ENCODE measurements around the gene HIRA.

HIRA gene

GRCh38 chr22:19410941-19411689 lies 20.4 kb downstream of the HIRA start:
- DNase-seq, result no peak

- DNase-seq, result no peak
Measured at GRCh38 chr22:19407649-19408606, 23.6 kb downstream of the HIRA start.

GRCh38 chr22:19406846-19407245 lies 24.7 kb downstream of the HIRA start:
- DNase-seq, result no peak

GRCh38 chr22:19406281-19406811 lies 25.2 kb downstream of the HIRA start:
- DNase-seq, result no peak

- no peak for DNase-seq
Measured at GRCh38 chr22:19405652-19406051, 25.9 kb downstream of the HIRA start.

GRCh38 chr22:19405133-19405532 lies 26.4 kb downstream of the HIRA start:
- DNase-seq, result no peak

- DNase-seq, result no peak
Measured at GRCh38 chr22:19404676-19405075, 26.9 kb downstream of the HIRA start.

- DNase-seq, result no peak
Measured at GRCh38 chr22:19402642-19403191, 28.8 kb downstream of the HIRA start.

- no peak for DNase-seq
Measured at GRCh38 chr22:19401483-19401882, 30.1 kb downstream of the HIRA start.

GRCh38 chr22:19400881-19401280 lies 30.7 kb downstream of the HIRA start:
- no peak for DNase-seq

- DNase-seq, result no peak
Measured at GRCh38 chr22:19398652-19399051, 32.9 kb downstream of the HIRA start.

- DNase-seq, result no peak
Measured at GRCh38 chr22:19398206-19398605, 33.3 kb downstream of the HIRA start.

GRCh38 chr22:19397734-19398104 lies 33.8 kb downstream of the HIRA start:
- DNase-seq, result no peak

- no peak for DNase-seq
Measured at GRCh38 chr22:19396934-19397733, 34.4 kb downstream of the HIRA start.

- no peak for DNase-seq
Measured at GRCh38 chr22:19396561-19396933, 35.0 kb downstream of the HIRA start.

GRCh38 chr22:19395276-19395675 lies 36.3 kb downstream of the HIRA start:
- no peak for DNase-seq

- no peak for DNase-seq
Measured at GRCh38 chr22:19394274-19395050, 37.1 kb downstream of the HIRA start.

GRCh38 chr22:19393704-19394103 lies 37.8 kb downstream of the HIRA start:
- no peak for DNase-seq

GRCh38 chr22:19387575-19387974 lies 44.0 kb downstream of the HIRA start:
- no peak for DNase-seq

GRCh38 chr22:19387038-19387437 lies 44.5 kb downstream of the HIRA start:
- DNase-seq, result no peak
